Measurements from ENCODE around the gene ZNF143. TPM values are rescaled to one million over a fixed set of nuclear protein-coding genes. Genes with fewer than 3 reads are reported as not detected.

Gene ZNF143
- total RNA-seq, 1 experiment from 2014 or later, result 30.2 TPM

GRCh38 chr11:9461063-9461759 is 399 bp downstream of the ZNF143 start:
- POLR2A ChIA-PET, result interaction anchor here (0.6 to 1.9 kb wide), 17 partner anchors 11 to 1343 kb away, joined by 3 to 18 read pairs (median 4); partner anchors contain the start of gene WEE1

More at GRCh38 chr11:9461063-9461759, 399 bp downstream of the ZNF143 start:
- CTCF ChIA-PET, result interaction anchor here (1.3 kb wide), 1 partner anchor 45 kb away, joined by 7 read pairs; no protein-coding TSS in a partner anchor
- BruUV-seq (replicated peaks), result no TSS peak
- intact Hi-C loops (cut with micrococcal nuclease; ENCODE audit: unreplicated experiment) (loop anchor here (5.0 kb wide), 1 partner anchor 106 kb away; no protein-coding TSS in a partner anchor), in situ Hi-C loops (cut with HindIII; ENCODE audit: low pct_unique_long_range_greater_than_20kb, low sequenced_read_pairs) (no loop called here)
- H3K27ac ChIP-seq (ENCODE audit: low read length), result peak overlapping the region; percentile 98
- H3K9me3 ChIP-seq (ENCODE audit: control insufficient read depth, insufficient read depth, low read depth, low read length), result no peaks in the 10 kb centered on the region
- H3K27me3 ChIP-seq (ENCODE audit: control insufficient read depth, insufficient read depth, low read length), result no peaks in the 10 kb centered on the region
- peak; percentile 75 for ATAC-seq
- TF ChIP-seq CTCF (IDR thresholded peaks at IDR 0.05), result no peak
- TF ChIP-seq TCF7L2 (IDR thresholded peaks at IDR 0.05; ENCODE audit: low read depth, low read length), result no peak; the same call in 1 of the 2 replicates
- TF ChIP-seq REST (IDR thresholded peaks at IDR 0.05; ENCODE audit: insufficient read depth in 1 of 2, low read depth in 2 of 2, low read length in 1 of 2), result peak in 1 of 2 experiments; percentile 13; a peak in 1 of 4 replicates
- TF ChIP-seq SIN3A (IDR thresholded peaks at IDR 0.05; ENCODE audit: borderline replicate concordance, insufficient read depth, low read depth, low read length), result peak; percentile 90; the same call in 1 of the 2 replicates
- TF ChIP-seq POLR2AphosphoS5 (IDR thresholded peaks at IDR 0.05; ENCODE audit: low read depth, low read length), result peak; percentile 99
- no peak for DNase-seq (ENCODE audit: low read depth, low spot score)
- peaks cover 23% of the 10 kb centered on the region for H3K4me1 ChIP-seq (ENCODE audit: control insufficient read depth, insufficient read depth, low read length)
- no peaks in the 10 kb centered on the region; the same call in 1 of the 2 replicates for H3K36me3 ChIP-seq (ENCODE audit: control insufficient read depth, insufficient read depth, low read length)
- H3K4me3 ChIP-seq (ENCODE audit: low read depth in 2 of 2, low read length in 2 of 2), result peak overlapping the region; percentile 67 to 80

Data from Panc1 (cell line).